ENCODE measurements around the gene AMTN.

AMTN gene

GRCh38 chr4:70575964-70576363 is 57.6 kb downstream of the AMTN start:
- no peaks in the 10 kb centered on the region for H3K36me3 ChIP-seq (ENCODE audit: control insufficient read depth, insufficient read depth, low read length)
- no peak overlapping the region for H3K4me3 ChIP-seq (ENCODE audit: low read length)
- no peak overlapping the region for H3K9ac ChIP-seq (ENCODE audit: low read length)
- no peak overlapping the region for H3K27ac ChIP-seq (ENCODE audit: low read depth, low read length)
- no peaks in the 10 kb centered on the region for H3K27me3 ChIP-seq (ENCODE audit: control insufficient read depth, insufficient read depth, low read length)
- no peaks in the 10 kb centered on the region for H3K4me1 ChIP-seq (ENCODE audit: control insufficient read depth, insufficient read depth, low read length)

- no peaks in the 10 kb centered on the region for H3K36me3 ChIP-seq (ENCODE audit: control insufficient read depth, insufficient read depth, low read length)
- H3K4me1 ChIP-seq (ENCODE audit: control insufficient read depth, insufficient read depth, low read length) = no peaks in the 10 kb centered on the region
- H3K27ac ChIP-seq (ENCODE audit: low read depth, low read length) = no peak overlapping the region
- no peaks in the 10 kb centered on the region for H3K27me3 ChIP-seq (ENCODE audit: control insufficient read depth, insufficient read depth, low read length)
- no peak overlapping the region for H3K9ac ChIP-seq (ENCODE audit: low read length)
- no peak overlapping the region for H3K4me3 ChIP-seq (ENCODE audit: low read length)
Observed at GRCh38 chr4:70577220-70577927, 59.0 kb downstream of the AMTN start.

- H3K9ac ChIP-seq (ENCODE audit: low read length) = no peak overlapping the region
- no peak overlapping the region for H3K27ac ChIP-seq (ENCODE audit: low read depth, low read length)
- no peak overlapping the region for H3K4me3 ChIP-seq (ENCODE audit: low read length)
Observed at GRCh38 chr4:70581980-70582379, 63.6 kb downstream of the AMTN start.

More at GRCh38 chr4:70581980-70582379, 63.6 kb downstream of the AMTN start:
- Histone ChIP-seq H3K36me3 (ENCODE audit: control insufficient read depth, insufficient read depth, low read length) (no peaks in the 10 kb centered on the region), H3K4me1 (ENCODE audit: control insufficient read depth, insufficient read depth, low read length) (no peaks in the 10 kb centered on the region), H3K27me3 (ENCODE audit: control insufficient read depth, insufficient read depth, low read length) (no peaks in the 10 kb centered on the region)
